Esophagus squamous epithelium (tissue), 4 donors: Measurements from ENCODE around the gene TNNI3.

Experiments
- POLR2A ChIP-seq, 4 donors: fragments of 450-650 bp; IDR thresholded peaks; one replicate each; pipeline ENCODE4 v1.6.1; 2017; ENCODE audit warnings: antibody characterized with exemption in 4 of 4, mild to moderate bottlenecking in 4 of 4, moderate library complexity in 3 of 4
- TF ChIP-seq, protein P1 (sequence below), 6 experiments: fragments of 450-650 bp in 4 of 6; fragments of 200-600 bp in 2 of 6; sonication (generic) in 2 of 6; IDR thresholded peaks; one replicate each; pipeline ENCODE4 v1.5.1; 2016 to 2019; ENCODE audit warnings: antibody characterized with exemption in 6 of 6, mild to moderate bottlenecking in 4 of 6, moderate library complexity in 4 of 6

DNA sequence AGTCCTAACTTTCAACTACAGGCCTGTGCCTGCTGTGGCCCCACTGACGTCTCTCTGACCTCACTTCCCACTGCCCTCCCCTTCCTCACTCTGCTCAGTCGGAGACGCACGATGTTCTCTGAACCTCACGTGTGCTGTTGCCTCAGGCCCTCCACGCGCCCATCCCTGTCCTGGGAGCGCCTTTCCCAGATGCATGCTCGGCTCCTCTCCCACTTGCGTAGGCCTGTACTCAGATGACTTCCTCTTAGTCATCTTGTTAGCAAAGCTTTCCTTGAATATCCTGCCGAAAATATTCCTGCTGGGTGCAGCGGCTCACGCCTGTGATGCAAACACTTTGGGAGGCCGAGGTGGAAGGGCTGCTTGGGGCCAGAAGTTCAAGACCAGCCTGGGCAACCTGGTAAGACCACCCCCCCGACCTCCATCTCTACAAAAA is 31.9 kb upstream of the TNNI3 start:
- TF ChIP-seq, protein P1, sequence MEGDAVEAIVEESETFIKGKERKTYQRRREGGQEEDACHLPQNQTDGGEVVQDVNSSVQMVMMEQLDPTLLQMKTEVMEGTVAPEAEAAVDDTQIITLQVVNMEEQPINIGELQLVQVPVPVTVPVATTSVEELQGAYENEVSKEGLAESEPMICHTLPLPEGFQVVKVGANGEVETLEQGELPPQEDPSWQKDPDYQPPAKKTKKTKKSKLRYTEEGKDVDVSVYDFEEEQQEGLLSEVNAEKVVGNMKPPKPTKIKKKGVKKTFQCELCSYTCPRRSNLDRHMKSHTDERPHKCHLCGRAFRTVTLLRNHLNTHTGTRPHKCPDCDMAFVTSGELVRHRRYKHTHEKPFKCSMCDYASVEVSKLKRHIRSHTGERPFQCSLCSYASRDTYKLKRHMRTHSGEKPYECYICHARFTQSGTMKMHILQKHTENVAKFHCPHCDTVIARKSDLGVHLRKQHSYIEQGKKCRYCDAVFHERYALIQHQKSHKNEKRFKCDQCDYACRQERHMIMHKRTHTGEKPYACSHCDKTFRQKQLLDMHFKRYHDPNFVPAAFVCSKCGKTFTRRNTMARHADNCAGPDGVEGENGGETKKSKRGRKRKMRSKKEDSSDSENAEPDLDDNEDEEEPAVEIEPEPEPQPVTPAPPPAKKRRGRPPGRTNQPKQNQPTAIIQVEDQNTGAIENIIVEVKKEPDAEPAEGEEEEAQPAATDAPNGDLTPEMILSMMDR (IDR thresholded peaks at IDR 0.05) = no peak
- peak in 1 of 4 donors; percentile 9 for TF ChIP-seq POLR2A (IDR thresholded peaks at IDR 0.05)
